ENCODE measurements around the gene TMEM163. TPM values are rescaled to one million over a fixed set of nuclear protein-coding genes. Genes with fewer than 3 reads are reported as not detected.

Gene TMEM163
- total and polyA plus RNA-seq, 9 donors, result 0.24 to 3.6 (median 1.5) TPM

- Histone ChIP-seq H3K9me3 (no peaks in the 10 kb centered on the region), H3K36me3 (no peaks in the 10 kb centered on the region), H3K4me3 (no peak overlapping the region), H3K27me3 (no peaks in the 10 kb centered on the region), H3K27ac (no peak overlapping the region), H3K4me1 (ENCODE audit: insufficient read depth) (no peaks in the 10 kb centered on the region)
- DNase-seq, result no peak
- 86 to 92% (median 91%) methylated on average over 1 of the region's 1 CpG for WGBS, 3 donors
- intact Hi-C loops (cut with DNase I), result no loop called here
- no peak for TF ChIP-seq EP300 (IDR thresholded peaks at IDR 0.05)
- no peak for TF ChIP-seq POLR2A (IDR thresholded peaks at IDR 0.05)
- no peak for TF ChIP-seq CTCF (IDR thresholded peaks at IDR 0.05)
Observed at GRCh38 chr2:134611316-134611715, 107.5 kb downstream of the TMEM163 start.

GRCh38 chr2:134610871-134611270 lies 107.9 kb downstream of the TMEM163 start:
- Histone ChIP-seq H3K27ac (no peak overlapping the region), H3K4me1 (ENCODE audit: insufficient read depth) (no peaks in the 10 kb centered on the region), H3K27me3 (no peaks in the 10 kb centered on the region), H3K4me3 (no peak overlapping the region), H3K36me3 (no peaks in the 10 kb centered on the region), H3K9me3 (no peaks in the 10 kb centered on the region)
- no peak for DNase-seq
- TF ChIP-seq POLR2A (IDR thresholded peaks at IDR 0.05), result no peak
- no peak for TF ChIP-seq EP300 (IDR thresholded peaks at IDR 0.05)
- TF ChIP-seq CTCF (IDR thresholded peaks at IDR 0.05), result no peak
- WGBS, 3 donors, result 45 to 53% (median 51%) methylated on average over 2 of the region's 2 CpGs
- intact Hi-C loops (cut with DNase I), result no loop called here

GRCh38 chr2:134609924-134610513 lies 108.8 kb downstream of the TMEM163 start:
- H3K27ac ChIP-seq, result no peak overlapping the region
- intact Hi-C loops (cut with DNase I), result no loop called here
- DNase-seq, result no peak
- H3K36me3 ChIP-seq, result no peaks in the 10 kb centered on the region
- TF ChIP-seq POLR2A (IDR thresholded peaks at IDR 0.05), result no peak
- TF ChIP-seq EP300 (IDR thresholded peaks at IDR 0.05), result no peak
- TF ChIP-seq CTCF (IDR thresholded peaks at IDR 0.05), result no peak
- no peaks in the 10 kb centered on the region for H3K4me1 ChIP-seq (ENCODE audit: insufficient read depth)
- no peak overlapping the region for H3K4me3 ChIP-seq
- no peaks in the 10 kb centered on the region for H3K9me3 ChIP-seq
- 52 to 55% (median 54%) methylated on average over 8 of the region's 8 CpGs for WGBS, 3 donors
- no peaks in the 10 kb centered on the region for H3K27me3 ChIP-seq

GRCh38 chr2:134603966-134604365 lies 114.8 kb downstream of the TMEM163 start:
- no peak overlapping the region for H3K4me3 ChIP-seq

More at GRCh38 chr2:134603966-134604365, 114.8 kb downstream of the TMEM163 start:
- whole genome bisulfite sequencing, 3 donors, result 8 to 22% (median 8%) methylated on average over 5 of the region's 5 CpGs
- Histone ChIP-seq H3K27me3 (no peaks in the 10 kb centered on the region), H3K36me3 (no peaks in the 10 kb centered on the region), H3K27ac (no peak overlapping the region), H3K4me1 (ENCODE audit: insufficient read depth) (no peaks in the 10 kb centered on the region), H3K9me3 (no peaks in the 10 kb centered on the region)
- no peak for DNase-seq
- TF ChIP-seq EP300 (IDR thresholded peaks at IDR 0.05) (no peak), CTCF (IDR thresholded peaks at IDR 0.05) (no peak), POLR2A (IDR thresholded peaks at IDR 0.05) (no peak)
- intact Hi-C loops (cut with DNase I), result no loop called here
